IMR-90 (cell line): ENCODE data around the gene TAF1B. TPM values are rescaled to one million over a fixed set of nuclear protein-coding genes. Genes with fewer than 3 reads are reported as not detected.

Experiments
- ATAC-seq: fragments of 200-7000 bp; cut with Tn5 transposase; 2 replicates; pipeline ENCODE4 v1.9.1; 2020; ENCODE audit warnings: low read depth, mild to moderate bottlenecking, moderate library complexity
- BruUV-seq: library from RNA; stranded (reverse); fragments of 400-500 nt; replicated peaks from 2 replicates; lab custom pipeline; 2021; lab: Mats Ljungman, UMichigan
- CTCF ChIA-PET: fragments of 300-600 bp; formaldehyde crosslinking; extraction: SDS; loops from one replicate; lab custom pipeline; 2021; ENCODE audit warnings: antibody characterized with exemption; lab: Yijun Ruan, JAX
- POLR2A ChIA-PET: fragments of 300-600 bp; sonication (Branson Sonifier 250); formaldehyde crosslinking; loops from one replicate; lab custom pipeline; 2022; ENCODE audit warnings: antibody characterized with exemption; ENCODE audit not compliant: unreplicated experiment; lab: Charles Lee
- DNase-seq: peaks from one replicate; pipeline ENCODE4 v3.0.0; 2013
- H2AFZ ChIP-seq: replicated peaks from 2 replicates; pipeline ENCODE3; 2013; ENCODE audit warnings: low read length, mild to moderate bottlenecking; ENCODE audit not compliant: poor library complexity
- H2AK5ac ChIP-seq: 2 replicates; pipeline ENCODE4 v1.6.1; 2013; ENCODE audit warnings: low read depth, low read length, inconsistent platforms
- H2AK9ac ChIP-seq: replicated peaks from 2 replicates; pipeline ENCODE3; 2013; ENCODE audit warnings: mild to moderate bottlenecking, low read depth, low read length, moderate library complexity; ENCODE audit not compliant: poor library complexity
- H2BK120ac ChIP-seq: 2 replicates; pipeline ENCODE4 v1.6.1; 2013; ENCODE audit warnings: low read depth, low read length, inconsistent platforms
- H2BK15ac ChIP-seq: 3 replicates; pipeline ENCODE4 v1.6.1; 2013; ENCODE audit warnings: low read depth, low read length, inconsistent platforms
- H2BK20ac ChIP-seq: 2 replicates; pipeline ENCODE4 v1.6.1; 2013; ENCODE audit warnings: low read depth, mild to moderate bottlenecking, inconsistent platforms, low read length, moderate library complexity
- H2BK5ac ChIP-seq: 2 replicates; pipeline ENCODE4 v1.6.1; 2013; ENCODE audit warnings: mild to moderate bottlenecking, low read depth, low read length, inconsistent platforms; ENCODE audit not compliant: poor library complexity, severe bottlenecking
- H3K14ac ChIP-seq: replicated peaks from 2 replicates; pipeline ENCODE4 v1.6.1; 2013; ENCODE audit warnings: low read depth, low read length, inconsistent platforms
- H3K18ac ChIP-seq: 2 replicates; pipeline ENCODE4 v1.6.1; 2013; ENCODE audit warnings: low read depth, low read length, control low read depth
- H3K23ac ChIP-seq: 2 replicates; pipeline ENCODE4 v1.6.1; 2013; ENCODE audit warnings: low read depth, low read length, inconsistent platforms
- H3K27ac ChIP-seq: 2 replicates; pipeline ENCODE4 v1.5.1; 2013; ENCODE audit warnings: mild to moderate bottlenecking, control low read depth, low read length; ENCODE audit not compliant: insufficient read depth
- H3K27me3 ChIP-seq: 2 replicates; pipeline ENCODE4 v1.6.1; 2013; ENCODE audit warnings: low read length; ENCODE audit not compliant: control insufficient read depth, insufficient read depth
- H3K36me3 ChIP-seq: 2 replicates; pipeline ENCODE4 v1.6.1; 2013; ENCODE audit warnings: low read length, mixed read lengths; ENCODE audit not compliant: control insufficient read depth, insufficient read depth
- H3K4ac ChIP-seq: 2 replicates; pipeline ENCODE4 v1.6.1; 2013; ENCODE audit warnings: low read depth, low read length, inconsistent platforms
- H3K4me1 ChIP-seq: 2 replicates; pipeline ENCODE4 v1.6.1; 2013; ENCODE audit warnings: low read length, mixed read lengths; ENCODE audit not compliant: control insufficient read depth, insufficient read depth
- H3K4me2 ChIP-seq: 2 replicates; pipeline ENCODE4 v1.6.1; 2013; ENCODE audit warnings: low read depth, mild to moderate bottlenecking, control low read depth, low read length, moderate library complexity
- H3K4me3 ChIP-seq: 2 replicates; pipeline ENCODE4 v1.5.1; 2013; ENCODE audit warnings: low read depth, mild to moderate bottlenecking, control low read depth, low read length, moderate library complexity; ENCODE audit not compliant: insufficient read depth
- H3K56ac ChIP-seq: 2 replicates; pipeline ENCODE4 v1.6.1; 2013; ENCODE audit warnings: low read length, inconsistent platforms; ENCODE audit not compliant: insufficient read depth; ENCODE audit errors: extremely low read depth
- H3K79me1 ChIP-seq, 2 experiments: 2 replicates each; pipeline ENCODE4 v1.6.1; 2013; ENCODE audit warnings: low read length in 2 of 2, inconsistent platforms in 1 of 2, low read depth in 1 of 2
- H3K9ac ChIP-seq: 2 replicates; pipeline ENCODE4 v1.6.1; 2013; ENCODE audit warnings: low read depth, low read length, control low read depth
- H3K9me1 ChIP-seq: 2 replicates; pipeline ENCODE4 v1.6.1; 2013; ENCODE audit warnings: low read length, inconsistent platforms; ENCODE audit not compliant: insufficient read depth
- H3K9me3 ChIP-seq: 2 replicates; pipeline ENCODE4 v1.6.1; 2013; ENCODE audit warnings: low read length; ENCODE audit not compliant: control insufficient read depth, insufficient read depth
- H4K20me1 ChIP-seq: 2 replicates; pipeline ENCODE4 v1.6.1; 2013; ENCODE audit warnings: low read length, inconsistent platforms; ENCODE audit not compliant: insufficient read depth
- H4K5ac ChIP-seq: 2 replicates; pipeline ENCODE4 v1.6.1; 2013; ENCODE audit warnings: mild to moderate bottlenecking, low read depth, low read length, control low read depth
- H4K8ac ChIP-seq, 2 experiments: 2 replicates each; pipeline ENCODE4 v1.6.1; 2013; ENCODE audit warnings: low read depth in 2 of 2, low read length in 2 of 2, control low read depth in 1 of 2, inconsistent platforms in 1 of 2
- H4K91ac ChIP-seq: 2 replicates; pipeline ENCODE4 v1.6.1; 2013; ENCODE audit warnings: low read depth, low read length, inconsistent platforms; ENCODE audit not compliant: insufficient read depth
- BHLHE40 ChIP-seq: fragments of 150-350 bp; IDR thresholded peaks from 2 replicates; pipeline ENCODE4 v1.6.1; 2016; ENCODE audit warnings: mild to moderate bottlenecking, low read depth, low read length
- CEBPB ChIP-seq: IDR thresholded peaks from 2 replicates; pipeline ENCODE4 v1.6.1; 2012; ENCODE audit warnings: low read depth, low read length, improper control_type of control experiment
- CHD1 ChIP-seq: IDR thresholded peaks from 2 replicates; pipeline ENCODE4 v1.6.1; 2012; ENCODE audit warnings: low read depth, low read length, improper control_type of control experiment
- FOS ChIP-seq: fragments of 150-350 bp; IDR thresholded peaks from 2 replicates; pipeline ENCODE4 v1.6.1; 2016; ENCODE audit warnings: low read depth, low read length
- MAFK ChIP-seq: IDR thresholded peaks from 2 replicates; pipeline ENCODE4 v1.6.1; 2012; ENCODE audit warnings: low read depth, low read length, improper control_type of control experiment
- MAZ ChIP-seq: IDR thresholded peaks from 2 replicates; pipeline ENCODE4 v1.6.1; 2012; ENCODE audit warnings: low read depth, mild to moderate bottlenecking, low read length, improper control_type of control experiment, moderate library complexity, borderline replicate concordance
- MXI1 ChIP-seq: IDR thresholded peaks from 2 replicates; pipeline ENCODE4 v1.6.1; 2012; ENCODE audit warnings: low read depth, mild to moderate bottlenecking, low read length, moderate library complexity, borderline replicate concordance
- NFE2L2 ChIP-seq: fragments of 150-350 bp; IDR thresholded peaks from 2 replicates; pipeline ENCODE4 v1.6.1; 2016; ENCODE audit warnings: low read depth, mild to moderate bottlenecking, low read length
- POLR2A ChIP-seq: IDR thresholded peaks from 2 replicates; pipeline ENCODE4 v1.6.1; 2012; ENCODE audit warnings: mild to moderate bottlenecking, low read depth, low read length
- RAD21 ChIP-seq: IDR thresholded peaks from 2 replicates; pipeline ENCODE4 v1.6.1; 2012; ENCODE audit warnings: low read length, improper control_type of control experiment
- RCOR1 ChIP-seq: IDR thresholded peaks from 2 replicates; pipeline ENCODE4 v1.6.1; 2012; ENCODE audit warnings: mild to moderate bottlenecking, low read length, improper control_type of control experiment; ENCODE audit not compliant: insufficient replicate concordance
- RFX5 ChIP-seq: IDR thresholded peaks from 2 replicates; pipeline ENCODE4 v1.8.0; 2012; ENCODE audit warnings: low read depth, mild to moderate bottlenecking, low read length, moderate library complexity
- SMC3 ChIP-seq: fragments of 150-350 bp; IDR thresholded peaks from 2 replicates; pipeline ENCODE4 v1.6.1; 2016; ENCODE audit warnings: low read depth, mild to moderate bottlenecking, antibody characterized with exemption, low read length, moderate library complexity
- WGBS, 2 experiments: methylation state at CpG; one replicate each; pipeline versions ENCODE4 v1.1.5 to v1.1.7; 2013; ENCODE audit warnings: missing lambda C conversion rate in 2 of 2; ENCODE audit not compliant: insufficient read length in 1 of 2; ENCODE audit errors: extremely low coverage in 2 of 2; 5-methylcytosine and 5-hydroxymethylcytosine counted together
- dilution Hi-C: fragments of 300-500 bp; cut with HindIII; formaldehyde crosslinking; loops from one replicate; pipeline ENCODE4 v1.14.3; 2018; ENCODE audit warnings: low sequenced_read_pairs; ENCODE audit not compliant: unreplicated experiment
- in situ Hi-C: fragments of 300-500 bp; cut with MboI; formaldehyde crosslinking; loops from 3 replicates; pipeline ENCODE4 v1.14.3; 2019; ENCODE audit warnings: low sequenced_read_pairs, inconsistent platforms, mixed read lengths
- intact Hi-C: fragments of 100-400 bp; cut with micrococcal nuclease; formaldehyde crosslinking; loops from 2 replicates; pipeline ENCODE4 v1.10.0; 2022
- polyA plus RNA-seq, 3 experiments: library from polyadenylated mRNA; depleted of rRNA; stranded (reverse); fragments of >200 nt; gene quantifications; 2 replicates each; pipeline ENCODE4 v1.2.3, GENCODE V29; 2012; ENCODE audit warnings: low replicate concordance in 1 of 3
- total RNA-seq: library from RNA; depleted of rRNA; stranded (reverse); fragments of >200 nt; gene quantifications from 2 replicates; pipeline ENCODE4 v1.2.3, GENCODE V29; 2012
- TF ChIP-seq, protein P1 (sequence below): conservative IDR thresholded peaks from 2 replicates; pipeline ENCODE4 v1.5.1; 2012; ENCODE audit warnings: mild to moderate bottlenecking, low read depth, low read length, improper control_type of control experiment
- TF ChIP-seq, protein P2 (sequence below): fragments of 150-350 bp; IDR thresholded peaks from 2 replicates; pipeline ENCODE4 v1.6.1; 2017; ENCODE audit warnings: mild to moderate bottlenecking, antibody characterized with exemption, low read length, low read depth
- TF ChIP-seq, protein P3 (sequence below): fragments of 150-350 bp; IDR thresholded peaks from 2 replicates; pipeline ENCODE4 v1.6.1; 2016; ENCODE audit warnings: low read depth, mild to moderate bottlenecking, low read length, moderate library complexity, borderline replicate concordance

The TAF1B gene
- total and polyA plus RNA-seq, 2 of the 4 experiments (the other 2 are of a cell fraction): 8.4 to 19.9 TPM

DNA sequence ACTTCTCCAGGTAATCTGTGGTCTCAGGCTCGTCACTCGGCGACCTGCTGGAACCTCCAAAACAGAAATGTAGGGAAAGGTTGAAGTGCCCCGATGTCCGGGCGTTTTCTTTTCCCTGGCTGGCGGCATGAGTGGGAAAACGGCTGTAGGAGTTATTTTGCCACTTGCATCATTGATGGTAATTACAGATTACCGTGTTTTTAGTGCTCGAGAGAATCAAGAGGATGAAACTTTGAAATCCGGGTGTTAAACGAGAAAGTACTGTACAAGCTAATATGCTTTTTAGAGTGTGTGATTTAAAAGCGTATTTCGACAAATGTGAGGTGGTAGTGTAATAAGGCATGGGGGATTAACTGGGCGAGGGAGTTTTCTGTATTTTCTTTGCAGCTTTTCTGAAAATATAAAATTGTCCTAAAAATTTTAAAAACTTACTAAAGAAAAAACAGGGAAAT, 109.0 kb downstream of the TAF1B start:
- H3K9ac ChIP-seq: no peak overlapping the region
- no peak overlapping the region for H3K27ac ChIP-seq
- no peak overlapping the region for H3K4ac ChIP-seq
- no peak overlapping the region for H2AK9ac ChIP-seq
- TF ChIP-seq POLR2A (no peak), RCOR1 (no peak), BHLHE40 (no peak), CEBPB (no peak), FOS (no peak), RFX5 (no peak), MAZ (no peak), MXI1 (no peak), RAD21 (no peak), NFE2L2 (no peak), CHD1 (no peak), SMC3 (no peak), MAFK (no peak)
- TF ChIP-seq, protein P1, sequence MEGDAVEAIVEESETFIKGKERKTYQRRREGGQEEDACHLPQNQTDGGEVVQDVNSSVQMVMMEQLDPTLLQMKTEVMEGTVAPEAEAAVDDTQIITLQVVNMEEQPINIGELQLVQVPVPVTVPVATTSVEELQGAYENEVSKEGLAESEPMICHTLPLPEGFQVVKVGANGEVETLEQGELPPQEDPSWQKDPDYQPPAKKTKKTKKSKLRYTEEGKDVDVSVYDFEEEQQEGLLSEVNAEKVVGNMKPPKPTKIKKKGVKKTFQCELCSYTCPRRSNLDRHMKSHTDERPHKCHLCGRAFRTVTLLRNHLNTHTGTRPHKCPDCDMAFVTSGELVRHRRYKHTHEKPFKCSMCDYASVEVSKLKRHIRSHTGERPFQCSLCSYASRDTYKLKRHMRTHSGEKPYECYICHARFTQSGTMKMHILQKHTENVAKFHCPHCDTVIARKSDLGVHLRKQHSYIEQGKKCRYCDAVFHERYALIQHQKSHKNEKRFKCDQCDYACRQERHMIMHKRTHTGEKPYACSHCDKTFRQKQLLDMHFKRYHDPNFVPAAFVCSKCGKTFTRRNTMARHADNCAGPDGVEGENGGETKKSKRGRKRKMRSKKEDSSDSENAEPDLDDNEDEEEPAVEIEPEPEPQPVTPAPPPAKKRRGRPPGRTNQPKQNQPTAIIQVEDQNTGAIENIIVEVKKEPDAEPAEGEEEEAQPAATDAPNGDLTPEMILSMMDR: no peak
- TF ChIP-seq, protein P2, sequence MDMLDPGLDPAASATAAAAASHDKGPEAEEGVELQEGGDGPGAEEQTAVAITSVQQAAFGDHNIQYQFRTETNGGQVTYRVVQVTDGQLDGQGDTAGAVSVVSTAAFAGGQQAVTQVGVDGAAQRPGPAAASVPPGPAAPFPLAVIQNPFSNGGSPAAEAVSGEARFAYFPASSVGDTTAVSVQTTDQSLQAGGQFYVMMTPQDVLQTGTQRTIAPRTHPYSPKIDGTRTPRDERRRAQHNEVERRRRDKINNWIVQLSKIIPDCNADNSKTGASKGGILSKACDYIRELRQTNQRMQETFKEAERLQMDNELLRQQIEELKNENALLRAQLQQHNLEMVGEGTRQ: no peak
- TF ChIP-seq, protein P3, sequence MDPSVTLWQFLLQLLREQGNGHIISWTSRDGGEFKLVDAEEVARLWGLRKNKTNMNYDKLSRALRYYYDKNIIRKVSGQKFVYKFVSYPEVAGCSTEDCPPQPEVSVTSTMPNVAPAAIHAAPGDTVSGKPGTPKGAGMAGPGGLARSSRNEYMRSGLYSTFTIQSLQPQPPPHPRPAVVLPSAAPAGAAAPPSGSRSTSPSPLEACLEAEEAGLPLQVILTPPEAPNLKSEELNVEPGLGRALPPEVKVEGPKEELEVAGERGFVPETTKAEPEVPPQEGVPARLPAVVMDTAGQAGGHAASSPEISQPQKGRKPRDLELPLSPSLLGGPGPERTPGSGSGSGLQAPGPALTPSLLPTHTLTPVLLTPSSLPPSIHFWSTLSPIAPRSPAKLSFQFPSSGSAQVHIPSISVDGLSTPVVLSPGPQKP: no peak
- H2BK15ac ChIP-seq: no peak overlapping the region
- dilution Hi-C loops: no loop called here
- H3K9me3 ChIP-seq: no peaks in the 10 kb centered on the region
- peaks cover 3% of the 10 kb centered on the region; the same call in 1 of the 2 replicates for H3K4me1 ChIP-seq
- no peak for DNase-seq
- H4K5ac ChIP-seq: no peak overlapping the region
- H4K8ac ChIP-seq: no peak overlapping the region
- in situ Hi-C loops: no loop called here
- peaks cover 14% of the 10 kb centered on the region for H3K27me3 ChIP-seq
- H3K4me2 ChIP-seq: peak overlapping the region; percentile 52
- WGBS, 2 experiments: no CpG with 5 or more reads among the region's 15 CpGs
- H3K79me1 ChIP-seq: no peaks in the 10 kb centered on the region
- H3K36me3 ChIP-seq: no peaks in the 10 kb centered on the region
- no peak overlapping the region for H3K56ac ChIP-seq
- no peaks in the 10 kb centered on the region for H4K20me1 ChIP-seq
- POLR2A ChIA-PET: no interaction called here
- H3K14ac ChIP-seq: no peak overlapping the region
- no peak overlapping the region for H2BK5ac ChIP-seq
- intact Hi-C loops: loop anchor here (5.0 kb wide), 2 partner anchors 140 to 395 kb away; partner anchors contain the start of gene ADAM17
- no peak overlapping the region for H2BK120ac ChIP-seq
- BruUV-seq: no TSS peak
- no peak overlapping the region for H3K18ac ChIP-seq
- ATAC-seq: no peak
- H3K23ac ChIP-seq: 0 out of 2 replicates have a peak overlapping the region, but pooled peaks have one; percentile 29
- H2BK20ac ChIP-seq: no peak overlapping the region
- H2AFZ ChIP-seq: peak overlapping the region; percentile 96
- H2AK5ac ChIP-seq: no peak overlapping the region
- H3K9me1 ChIP-seq: no peaks in the 10 kb centered on the region
- CTCF ChIA-PET: no interaction called here
- H4K91ac ChIP-seq: no peak overlapping the region
- H3K4me3 ChIP-seq: peak overlapping the region; percentile 73
